ENCODE measurements around the gene UBE2J2.

UBE2J2 gene

GRCh38 chr1:1292851-1293250, 19.2 kb upstream of the UBE2J2 start:
- no peak overlapping the region for H3K9ac ChIP-seq (ENCODE audit: low read depth, low read length)
- H3K4me1 ChIP-seq (ENCODE audit: control insufficient read depth, insufficient read depth, low read length): no peaks in the 10 kb centered on the region
- H3K27me3 ChIP-seq (ENCODE audit: control insufficient read depth, insufficient read depth, low read length): no peaks in the 10 kb centered on the region
- no peak overlapping the region for H3K27ac ChIP-seq (ENCODE audit: low read depth, low read length)
- H3K9me3 ChIP-seq (ENCODE audit: control insufficient read depth, insufficient read depth, low read length): no peaks in the 10 kb centered on the region
- no peak overlapping the region for H3K4me3 ChIP-seq (ENCODE audit: low read depth, low read length)
- no peaks in the 10 kb centered on the region for H3K36me3 ChIP-seq (ENCODE audit: control insufficient read depth, insufficient read depth, low read length)

GRCh38 chr1:1292442-1292779, 18.8 kb upstream of the UBE2J2 start:
- Histone ChIP-seq H3K4me3 (ENCODE audit: low read depth, low read length) (no peak overlapping the region), H3K27ac (ENCODE audit: low read depth, low read length) (no peak overlapping the region), H3K27me3 (ENCODE audit: control insufficient read depth, insufficient read depth, low read length) (no peaks in the 10 kb centered on the region), H3K4me1 (ENCODE audit: control insufficient read depth, insufficient read depth, low read length) (no peaks in the 10 kb centered on the region), H3K36me3 (ENCODE audit: control insufficient read depth, insufficient read depth, low read length) (no peaks in the 10 kb centered on the region), H3K9me3 (ENCODE audit: control insufficient read depth, insufficient read depth, low read length) (no peaks in the 10 kb centered on the region), H3K9ac (ENCODE audit: low read depth, low read length) (no peak overlapping the region)

GRCh38 chr1:1291548-1292441, 18.1 kb upstream of the UBE2J2 start:
- no peak overlapping the region for H3K9ac ChIP-seq (ENCODE audit: low read depth, low read length)
- no peak overlapping the region for H3K27ac ChIP-seq (ENCODE audit: low read depth, low read length)

DNA sequence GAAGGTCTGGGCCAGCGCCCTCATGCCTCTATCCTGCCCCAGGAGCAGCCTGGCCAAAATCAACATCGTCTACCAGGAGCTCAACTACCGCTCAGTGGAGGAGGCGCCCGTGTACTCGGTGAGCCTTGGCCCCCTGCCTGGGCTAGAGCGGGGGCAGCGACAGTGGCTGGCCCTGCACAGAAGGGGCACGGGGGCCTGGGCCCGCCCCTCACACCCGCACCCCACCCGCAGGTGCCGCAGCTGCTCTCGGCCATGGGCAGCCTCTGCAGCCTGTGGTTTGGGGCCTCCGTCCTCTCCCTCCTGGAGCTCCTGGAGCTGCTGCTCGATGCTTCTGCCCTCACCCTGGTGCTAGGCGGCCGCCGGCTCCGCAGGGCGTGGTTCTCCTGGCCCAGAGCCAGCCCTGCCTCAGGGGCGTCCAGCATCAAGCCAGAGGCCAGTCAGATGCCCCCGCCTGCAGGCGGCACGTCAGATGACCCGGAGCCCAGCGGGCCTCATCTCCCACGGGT, 17.4 kb upstream of the UBE2J2 start:
- no peaks in the 10 kb centered on the region for H3K36me3 ChIP-seq (ENCODE audit: control insufficient read depth, insufficient read depth, low read length)
- H3K27me3 ChIP-seq (ENCODE audit: control insufficient read depth, insufficient read depth, low read length): no peaks in the 10 kb centered on the region
- H3K27ac ChIP-seq (ENCODE audit: low read depth, low read length): no peak overlapping the region
- H3K9ac ChIP-seq (ENCODE audit: low read depth, low read length): no peak overlapping the region
- H3K4me3 ChIP-seq (ENCODE audit: low read depth, low read length): no peak overlapping the region
- no peaks in the 10 kb centered on the region for H3K4me1 ChIP-seq (ENCODE audit: control insufficient read depth, insufficient read depth, low read length)
- no peaks in the 10 kb centered on the region for H3K9me3 ChIP-seq (ENCODE audit: control insufficient read depth, insufficient read depth, low read length)

More at GRCh38 chr1:1291548-1292441, 18.1 kb upstream of the UBE2J2 start:
- Histone ChIP-seq H3K4me3 (ENCODE audit: low read depth, low read length) (no peak overlapping the region), H3K9me3 (ENCODE audit: control insufficient read depth, insufficient read depth, low read length) (no peaks in the 10 kb centered on the region), H3K4me1 (ENCODE audit: control insufficient read depth, insufficient read depth, low read length) (no peaks in the 10 kb centered on the region), H3K27me3 (ENCODE audit: control insufficient read depth, insufficient read depth, low read length) (no peaks in the 10 kb centered on the region), H3K36me3 (ENCODE audit: control insufficient read depth, insufficient read depth, low read length) (no peaks in the 10 kb centered on the region)

- H3K9ac ChIP-seq (ENCODE audit: low read depth, low read length): no peak overlapping the region
- H3K27me3 ChIP-seq (ENCODE audit: control insufficient read depth, insufficient read depth, low read length): no peaks in the 10 kb centered on the region
- H3K4me1 ChIP-seq (ENCODE audit: control insufficient read depth, insufficient read depth, low read length): no peaks in the 10 kb centered on the region
- no peak overlapping the region for H3K4me3 ChIP-seq (ENCODE audit: low read depth, low read length)
- no peak overlapping the region for H3K27ac ChIP-seq (ENCODE audit: low read depth, low read length)
- H3K9me3 ChIP-seq (ENCODE audit: control insufficient read depth, insufficient read depth, low read length): no peaks in the 10 kb centered on the region
- no peaks in the 10 kb centered on the region for H3K36me3 ChIP-seq (ENCODE audit: control insufficient read depth, insufficient read depth, low read length)
These were observed 16.6 kb upstream of the UBE2J2 start for GRCh38 chr1:1290238-1290731.

GRCh38 chr1:1287288-1288110, 13.8 kb upstream of the UBE2J2 start:
- H3K4me3 ChIP-seq (ENCODE audit: low read depth, low read length): no peak overlapping the region

DNA sequence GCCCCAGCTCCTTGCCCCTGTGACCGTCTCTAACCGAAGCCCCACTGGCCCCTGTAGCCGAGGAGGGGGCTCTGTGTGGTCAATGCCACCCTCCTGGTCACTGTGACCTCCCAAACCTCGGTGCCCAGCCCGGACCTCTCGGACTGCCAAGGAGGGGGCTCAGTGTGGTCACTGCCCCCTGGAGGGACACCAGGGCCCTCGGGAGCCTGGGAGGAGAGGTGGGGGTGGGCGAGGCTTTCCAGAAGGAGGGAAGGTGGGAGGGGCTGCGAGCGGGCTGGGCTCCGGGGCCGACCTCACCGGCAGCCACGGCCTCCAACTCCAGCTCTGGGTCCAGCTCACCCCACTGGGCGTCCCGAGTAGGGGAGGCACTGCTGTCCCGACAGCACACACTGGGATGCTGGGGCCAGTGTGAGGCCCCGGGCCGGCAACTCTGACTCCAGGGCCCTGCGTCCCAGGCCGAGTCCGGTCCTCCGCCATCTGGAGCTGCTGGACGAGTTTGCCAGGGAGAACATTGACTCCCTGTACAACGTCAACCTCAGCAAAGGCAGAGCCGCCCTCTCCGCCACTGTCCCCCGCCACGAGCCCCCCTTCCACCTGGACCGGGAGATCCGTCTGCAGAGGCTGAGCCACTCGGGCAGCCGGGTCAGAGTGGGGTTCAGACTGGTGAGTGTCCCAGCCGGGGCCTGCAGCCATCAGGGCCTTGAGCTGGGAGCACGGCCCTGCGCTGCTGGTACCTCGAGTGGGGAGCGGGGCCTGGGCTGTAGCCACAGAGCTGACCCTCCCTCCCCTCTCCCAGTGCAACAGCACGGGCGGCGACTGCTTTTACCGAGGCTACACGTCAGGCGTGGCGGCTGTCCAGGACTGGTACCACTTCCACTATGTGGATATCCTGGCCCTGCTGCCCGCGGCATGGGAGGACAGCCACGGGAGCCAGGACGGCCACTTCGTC, 12.9 kb upstream of the UBE2J2 start:
- no peaks in the 10 kb centered on the region for H3K36me3 ChIP-seq (ENCODE audit: control insufficient read depth, insufficient read depth, low read length)
- no peak overlapping the region for H3K27ac ChIP-seq (ENCODE audit: low read depth, low read length)
- no peaks in the 10 kb centered on the region for H3K27me3 ChIP-seq (ENCODE audit: control insufficient read depth, insufficient read depth, low read length)
- H3K9me3 ChIP-seq (ENCODE audit: control insufficient read depth, insufficient read depth, low read length): no peaks in the 10 kb centered on the region
- H3K4me1 ChIP-seq (ENCODE audit: control insufficient read depth, insufficient read depth, low read length): no peaks in the 10 kb centered on the region
- no peak overlapping the region for H3K9ac ChIP-seq (ENCODE audit: low read depth, low read length)
- H3K4me3 ChIP-seq (ENCODE audit: low read depth, low read length): no peak overlapping the region

More at GRCh38 chr1:1287288-1288110, 13.8 kb upstream of the UBE2J2 start:
- no peak overlapping the region for H3K9ac ChIP-seq (ENCODE audit: low read depth, low read length)
- H3K4me1 ChIP-seq (ENCODE audit: control insufficient read depth, insufficient read depth, low read length): no peaks in the 10 kb centered on the region
- no peaks in the 10 kb centered on the region for H3K27me3 ChIP-seq (ENCODE audit: control insufficient read depth, insufficient read depth, low read length)
- no peaks in the 10 kb centered on the region for H3K36me3 ChIP-seq (ENCODE audit: control insufficient read depth, insufficient read depth, low read length)
- H3K9me3 ChIP-seq (ENCODE audit: control insufficient read depth, insufficient read depth, low read length): no peaks in the 10 kb centered on the region
- H3K27ac ChIP-seq (ENCODE audit: low read depth, low read length): no peak overlapping the region

DNA sequence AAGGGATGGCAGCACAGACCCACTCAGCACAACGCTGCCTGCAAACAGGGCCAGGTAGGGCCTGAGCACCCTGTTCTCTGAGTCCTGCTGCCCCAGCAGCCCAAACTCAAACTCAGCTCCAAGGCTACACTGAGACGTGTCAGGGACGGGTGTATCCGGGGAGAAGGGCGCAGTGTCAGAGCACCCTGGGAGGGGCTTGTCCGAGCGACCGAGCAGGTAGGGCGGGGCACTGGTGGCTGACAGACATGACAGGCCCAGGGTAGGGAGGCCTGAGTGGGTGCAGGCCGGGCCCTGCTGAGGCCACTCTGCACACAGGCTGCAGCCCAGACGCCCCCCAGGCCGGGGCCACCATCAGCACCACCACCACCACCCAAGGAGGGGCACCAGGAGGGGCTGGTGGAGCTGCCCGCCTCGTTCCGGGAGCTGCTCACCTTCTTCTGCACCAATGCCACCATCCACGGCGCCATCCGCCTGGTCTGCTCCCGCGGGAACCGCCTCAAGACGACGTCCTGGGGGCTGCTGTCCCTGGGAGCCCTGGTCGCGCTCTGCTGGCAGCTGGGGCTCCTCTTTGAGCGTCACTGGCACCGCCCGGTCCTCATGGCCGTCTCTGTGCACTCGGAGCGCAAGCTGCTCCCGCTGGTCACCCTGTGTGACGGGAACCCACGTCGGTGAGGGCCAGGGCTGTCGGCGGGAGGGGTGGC, 12.1 kb upstream of the UBE2J2 start:
- Histone ChIP-seq H3K27me3 (ENCODE audit: control insufficient read depth, insufficient read depth, low read length) (no peaks in the 10 kb centered on the region), H3K9me3 (ENCODE audit: control insufficient read depth, insufficient read depth, low read length) (no peaks in the 10 kb centered on the region), H3K9ac (ENCODE audit: low read depth, low read length) (no peak overlapping the region), H3K27ac (ENCODE audit: low read depth, low read length) (no peak overlapping the region), H3K4me3 (ENCODE audit: low read depth, low read length) (no peak overlapping the region), H3K4me1 (ENCODE audit: control insufficient read depth, insufficient read depth, low read length) (no peaks in the 10 kb centered on the region), H3K36me3 (ENCODE audit: control insufficient read depth, insufficient read depth, low read length) (no peaks in the 10 kb centered on the region)

DNA sequence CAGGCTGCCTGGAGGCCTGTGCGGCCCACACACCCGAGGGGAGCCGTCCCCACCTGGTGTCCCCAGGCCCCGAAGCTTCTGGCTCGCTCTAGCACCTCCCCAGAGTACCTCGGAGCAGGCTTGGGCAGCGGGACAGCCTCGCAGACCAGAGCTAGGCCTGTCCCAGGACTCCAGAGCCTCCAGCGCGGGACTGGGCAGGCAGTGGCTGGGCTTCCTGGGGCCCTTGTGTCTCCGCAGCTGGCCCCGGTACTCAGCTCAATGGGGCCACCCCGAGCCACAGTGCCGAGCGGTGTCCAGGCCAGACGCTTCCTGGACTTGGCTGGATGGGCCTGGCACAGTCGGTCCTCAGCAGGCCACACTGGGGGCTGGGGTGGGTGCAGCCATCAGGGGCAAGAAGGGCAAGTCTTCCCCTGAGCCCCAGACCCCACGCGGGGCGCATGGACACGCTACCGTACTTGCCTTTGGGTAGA, 11.5 kb upstream of the UBE2J2 start:
- Histone ChIP-seq H3K36me3 (ENCODE audit: control insufficient read depth, insufficient read depth, low read length) (no peaks in the 10 kb centered on the region), H3K27me3 (ENCODE audit: control insufficient read depth, insufficient read depth, low read length) (no peaks in the 10 kb centered on the region), H3K9ac (ENCODE audit: low read depth, low read length) (no peak overlapping the region), H3K4me1 (ENCODE audit: control insufficient read depth, insufficient read depth, low read length) (no peaks in the 10 kb centered on the region), H3K27ac (ENCODE audit: low read depth, low read length) (no peak overlapping the region), H3K9me3 (ENCODE audit: control insufficient read depth, insufficient read depth, low read length) (no peaks in the 10 kb centered on the region), H3K4me3 (ENCODE audit: low read depth, low read length) (no peak overlapping the region)
